Measurements from ENCODE around the gene MYH14. TPM values are rescaled to one million over a fixed set of nuclear protein-coding genes. Genes with fewer than 3 reads are reported as not detected.

Gene MYH14
- total and polyA plus RNA-seq, 9 of the 15 experiments (the other 6 are each of a cell fraction or from before 2014, with no cell fraction given) = 0.04 to 0.86 (median 0.19) TPM; not detected in 2

DNA sequence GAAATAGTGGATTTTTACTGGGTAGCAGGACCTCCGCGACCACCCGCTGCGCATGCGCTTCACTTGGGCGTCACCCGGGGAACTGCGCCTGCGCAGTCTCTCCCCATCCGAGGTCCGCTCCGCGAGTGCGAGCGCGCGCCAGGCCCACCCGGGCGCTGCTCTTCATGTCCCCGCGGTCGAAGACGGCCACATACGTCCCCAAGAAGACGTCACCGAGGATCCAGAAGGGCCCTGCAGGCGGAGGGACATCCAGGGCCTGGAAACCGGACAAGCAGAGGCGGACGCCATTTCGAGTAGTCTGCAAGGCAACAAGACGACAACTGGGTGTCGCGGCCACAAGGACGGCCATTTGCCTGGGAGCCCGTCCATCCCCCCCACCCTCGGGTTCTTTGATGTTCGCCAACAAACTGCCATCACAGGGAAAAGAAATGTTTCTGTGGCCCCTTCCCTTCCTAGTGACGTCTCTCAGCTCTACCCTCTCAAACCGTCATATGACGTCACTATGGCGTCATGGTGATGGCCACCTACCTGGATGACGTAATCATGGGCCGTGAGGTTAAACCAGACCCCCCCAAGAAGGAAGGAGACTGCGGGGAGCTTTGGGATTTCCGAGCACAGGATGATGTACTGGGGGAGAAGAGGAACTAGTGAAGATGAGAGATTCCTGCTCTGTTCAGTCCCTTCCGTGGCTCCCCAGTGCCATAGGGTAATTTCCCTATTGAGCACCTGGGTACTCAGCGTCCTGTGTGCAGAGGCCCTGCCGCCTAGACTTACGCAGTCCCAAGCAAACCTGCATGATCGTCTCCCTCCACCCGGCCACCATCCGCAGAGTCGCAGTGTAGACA, 155.3 kb downstream of the MYH14 start (continued):
- TF ChIP-seq ELK1 (CRISPR knock-in tag; IDR thresholded peaks at IDR 0.05) = no peak
- no peak for TF ChIP-seq DACH1 (IDR thresholded peaks at IDR 0.05; ENCODE audit: partially characterized antibody)
- TF ChIP-seq ESRRA (IDR thresholded peaks at IDR 0.05; ENCODE audit: borderline replicate concordance, low read depth) = peak; percentile 82; the same call in 1 of the 2 replicates
- no peak for TF ChIP-seq RFX7 (CRISPR knock-in tag; IDR thresholded peaks at IDR 0.05)
- no peak for TF ChIP-seq GTF2B (IDR thresholded peaks at IDR 0.05; ENCODE audit: extremely low read depth, insufficient read length)
- TF ChIP-seq, protein P1, sequence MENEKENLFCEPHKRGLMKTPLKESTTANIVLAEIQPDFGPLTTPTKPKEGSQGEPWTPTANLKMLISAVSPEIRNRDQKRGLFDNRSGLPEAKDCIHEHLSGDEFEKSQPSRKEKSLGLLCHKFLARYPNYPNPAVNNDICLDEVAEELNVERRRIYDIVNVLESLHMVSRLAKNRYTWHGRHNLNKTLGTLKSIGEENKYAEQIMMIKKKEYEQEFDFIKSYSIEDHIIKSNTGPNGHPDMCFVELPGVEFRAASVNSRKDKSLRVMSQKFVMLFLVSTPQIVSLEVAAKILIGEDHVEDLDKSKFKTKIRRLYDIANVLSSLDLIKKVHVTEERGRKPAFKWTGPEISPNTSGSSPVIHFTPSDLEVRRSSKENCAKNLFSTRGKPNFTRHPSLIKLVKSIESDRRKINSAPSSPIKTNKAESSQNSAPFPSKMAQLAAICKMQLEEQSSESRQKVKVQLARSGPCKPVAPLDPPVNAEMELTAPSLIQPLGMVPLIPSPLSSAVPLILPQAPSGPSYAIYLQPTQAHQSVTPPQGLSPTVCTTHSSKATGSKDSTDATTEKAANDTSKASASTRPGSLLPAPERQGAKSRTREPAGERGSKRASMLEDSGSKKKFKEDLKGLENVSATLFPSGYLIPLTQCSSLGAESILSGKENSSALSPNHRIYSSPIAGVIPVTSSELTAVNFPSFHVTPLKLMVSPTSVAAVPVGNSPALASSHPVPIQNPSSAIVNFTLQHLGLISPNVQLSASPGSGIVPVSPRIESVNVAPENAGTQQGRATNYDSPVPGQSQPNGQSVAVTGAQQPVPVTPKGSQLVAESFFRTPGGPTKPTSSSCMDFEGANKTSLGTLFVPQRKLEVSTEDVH (IDR thresholded peaks at IDR 0.05; ENCODE audit: low read depth, partially characterized antibody) = peak; percentile 95
- peak; percentile 37; the same call in 1 of the 2 replicates for TF ChIP-seq ZBTB17 (CRISPR knock-in tag; IDR thresholded peaks at IDR 0.05)
- no peak; the same call in 1 of the 2 replicates for TF ChIP-seq CBX1 (IDR thresholded peaks at IDR 0.05; ENCODE audit: low read depth)
- TF ChIP-seq, protein P2, sequence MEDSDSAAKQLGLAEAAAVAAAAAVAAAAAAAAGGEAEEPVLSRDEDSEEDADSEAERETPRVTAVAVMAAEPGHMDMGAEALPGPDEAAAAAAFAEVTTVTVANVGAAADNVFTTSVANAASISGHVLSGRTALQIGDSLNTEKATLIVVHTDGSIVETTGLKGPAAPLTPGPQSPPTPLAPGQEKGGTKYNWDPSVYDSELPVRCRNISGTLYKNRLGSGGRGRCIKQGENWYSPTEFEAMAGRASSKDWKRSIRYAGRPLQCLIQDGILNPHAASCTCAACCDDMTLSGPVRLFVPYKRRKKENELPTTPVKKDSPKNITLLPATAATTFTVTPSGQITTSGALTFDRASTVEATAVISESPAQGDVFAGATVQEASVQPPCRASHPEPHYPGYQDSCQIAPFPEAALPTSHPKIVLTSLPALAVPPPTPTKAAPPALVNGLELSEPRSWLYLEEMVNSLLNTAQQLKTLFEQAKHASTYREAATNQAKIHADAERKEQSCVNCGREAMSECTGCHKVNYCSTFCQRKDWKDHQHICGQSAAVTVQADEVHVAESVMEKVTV (CRISPR knock-in tag; IDR thresholded peaks at IDR 0.05) = no peak
- 0 out of 2 replicates have a peak, but pooled peaks have one; percentile 65 for TF ChIP-seq PYGO2 (tag; IDR thresholded peaks at IDR 0.05)
- TF ChIP-seq ZNF589 (CRISPR knock-in tag; IDR thresholded peaks at IDR 0.05; ENCODE audit: low read depth) = no peak; the same call in 1 of the 2 replicates
- peak; percentile 52; the same call in 1 of the 2 replicates for TF ChIP-seq MECOM (CRISPR knock-in tag; IDR thresholded peaks at IDR 0.05)
- TF ChIP-seq MXI1 (IDR thresholded peaks at IDR 0.05; ENCODE audit: low read depth, low read length) = no peak
- TF ChIP-seq ZNF696 (CRISPR knock-in tag; conservative IDR thresholded peaks at IDR 0.05) = no peak
- peak; percentile 96 for TF ChIP-seq POLR2B (IDR thresholded peaks at IDR 0.05; ENCODE audit: low read depth, partially characterized antibody)
- peak; percentile 99 for TF ChIP-seq ZBTB12 (CRISPR knock-in tag; IDR thresholded peaks at IDR 0.05)
- no peak for TF ChIP-seq NR2C2 (CRISPR knock-in tag; IDR thresholded peaks at IDR 0.05)
- 0 out of 2 replicates have a peak, but pooled peaks have one; percentile 15 for TF ChIP-seq NR2C2 (tag; IDR thresholded peaks at IDR 0.05)
- no peak for TF ChIP-seq SMAD1 (IDR thresholded peaks at IDR 0.05; ENCODE audit: low read depth, low read length, partially characterized antibody)
- TF ChIP-seq, protein P3, sequence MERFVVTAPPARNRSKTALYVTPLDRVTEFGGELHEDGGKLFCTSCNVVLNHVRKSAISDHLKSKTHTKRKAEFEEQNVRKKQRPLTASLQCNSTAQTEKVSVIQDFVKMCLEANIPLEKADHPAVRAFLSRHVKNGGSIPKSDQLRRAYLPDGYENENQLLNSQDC (CRISPR knock-in tag; IDR thresholded peaks at IDR 0.05) = no peak

Measured in K562 (cell line).